ENCODE measurements around the gene KIF3C. TPM values are rescaled to one million over a fixed set of nuclear protein-coding genes. Genes with fewer than 3 reads are reported as not detected.

KIF3C gene
- total RNA-seq, 1 experiment from 2014 or later: 41.4 TPM

GRCh38 chr2:25899404-25899970 is 82.8 kb downstream of the KIF3C start:
- H3K23ac ChIP-seq (ENCODE audit: insufficient read length, low read depth, low read length): no peak overlapping the region
- no peak for DNase-seq
- H4K20me1 ChIP-seq (ENCODE audit: control insufficient read depth, insufficient read depth, insufficient read length): no peaks in the 10 kb centered on the region
- no peak overlapping the region for H3K4me2 ChIP-seq (ENCODE audit: insufficient read depth, insufficient read length, low read length)
- H2BK120ac ChIP-seq (ENCODE audit: low read depth, low read length, poor library complexity, severe bottlenecking): no peak overlapping the region
- no peaks in the 10 kb centered on the region for H3K27me3 ChIP-seq (ENCODE audit: insufficient read depth, low read length)
- Mint-ChIP-seq H3K9me3 (no peaks in the 10 kb centered on the region; a peak in 1 of 5 replicates), H3K27me3 (ENCODE audit: low read depth) (peaks cover 2% of the 10 kb centered on the region), H3K27ac (no peak overlapping the region), H3K4me3 (no peak overlapping the region), H3K36me3 (ENCODE audit: insufficient read depth in 1 of 3, low read depth in 3 of 3) (no peaks in the 10 kb centered on the region), H3K4me1 (peaks cover 6 to 7% of the 10 kb centered on the region in 2 experiments)
- H3K18ac ChIP-seq (ENCODE audit: insufficient read length, low read depth, low read length): no peak overlapping the region
- no peak overlapping the region for H3K14ac ChIP-seq (ENCODE audit: insufficient read depth, low read length)
- no peaks in the 10 kb centered on the region for H3K4me1 ChIP-seq (ENCODE audit: insufficient read depth, low read length)
- no peak overlapping the region for H2AK5ac ChIP-seq (ENCODE audit: insufficient read length, low read length)
- no peak for TF ChIP-seq CTCF (conservative IDR thresholded peaks at IDR 0.05)
- H4K5ac ChIP-seq (ENCODE audit: insufficient read length, low read depth, low read length): no peak overlapping the region
- H2BK5ac ChIP-seq (ENCODE audit: insufficient read length, low read length): no peak overlapping the region
- H4K91ac ChIP-seq (ENCODE audit: insufficient read length, low read depth, low read length): no peak overlapping the region
- no peaks in the 10 kb centered on the region; the same call in 1 of the 2 replicates for H3K79me2 ChIP-seq (ENCODE audit: insufficient read depth, low read length)
- no peak overlapping the region for H3T11ph ChIP-seq (ENCODE audit: low read length)
- H3K9ac ChIP-seq (ENCODE audit: extremely low read depth, insufficient read length, low read length): no peak overlapping the region
- H2BK12ac ChIP-seq (ENCODE audit: insufficient read length, low read depth, low read length): no peak overlapping the region
- no peak overlapping the region for H2BK20ac ChIP-seq (ENCODE audit: low read depth, low read length, poor library complexity, severe bottlenecking)
- no peaks in the 10 kb centered on the region for H3K79me1 ChIP-seq (ENCODE audit: insufficient read depth, low read depth, low read length, poor library complexity, severe bottlenecking)
- H3K23me2 ChIP-seq (ENCODE audit: insufficient read length, low read depth, low read length, poor library complexity, severe bottlenecking): no peaks in the 10 kb centered on the region
- H3K9me3 ChIP-seq (ENCODE audit: control insufficient read depth, low read depth, low read length): no peaks in the 10 kb centered on the region
- H4K8ac ChIP-seq (replicated peaks; ENCODE audit: insufficient read length, low read depth, low read length): no peak overlapping the region
- no peak overlapping the region for H2BK15ac ChIP-seq (ENCODE audit: low read depth, low read length)
- H2AFZ ChIP-seq (ENCODE audit: low read length): no peak overlapping the region
- no CpG with 5 or more reads among the region's 11 CpGs for WGBS (ENCODE audit: extremely low coverage, insufficient read length, low lambda C conversion rate)
- no peak overlapping the region for H3K27ac ChIP-seq (ENCODE audit: insufficient read length, low read depth, low read length)
- H3K4ac ChIP-seq (ENCODE audit: low read depth, low read length): no peak overlapping the region
- no peak overlapping the region for H3K56ac ChIP-seq (ENCODE audit: insufficient read length, low read depth, low read length)
